BLaER1 (cell line): ENCODE results near the gene WNT8B.

Experiments used
- H3K27ac ChIP-seq: shearing (Covaris generic); formaldehyde crosslinking; 2 replicates; pipeline ENCODE4 v1.8.1; 2022
- H3K27me3 ChIP-seq: shearing (Covaris generic); formaldehyde crosslinking; 2 replicates; pipeline ENCODE4 v1.8.1; 2022
- H3K36me3 ChIP-seq: shearing (Covaris generic); formaldehyde crosslinking; 2 replicates; pipeline ENCODE4 v1.8.1; 2022
- H3K4me1 ChIP-seq: shearing (Covaris generic); formaldehyde crosslinking; 2 replicates; pipeline ENCODE4 v1.8.1; 2022
- H3K4me2 ChIP-seq: shearing (Covaris generic); formaldehyde crosslinking; 2 replicates; pipeline ENCODE4 v1.8.1; 2022
- H3K4me3 ChIP-seq: shearing (Covaris generic); formaldehyde crosslinking; 2 replicates; pipeline ENCODE4 v1.8.1; 2022
- H3K9ac ChIP-seq: shearing (Covaris generic); formaldehyde crosslinking; 2 replicates; pipeline ENCODE4 v1.8.1; 2022
- H3K9me3 ChIP-seq: shearing (Covaris generic); formaldehyde crosslinking; 2 replicates; pipeline ENCODE4 v1.8.1; 2022
- H4K20me1 ChIP-seq: shearing (Covaris generic); formaldehyde crosslinking; 2 replicates; pipeline ENCODE4 v1.8.1; 2022
- Cebpa-rat ChIP-seq: shearing (Covaris generic); IDR thresholded peaks from 2 replicates; pipeline ENCODE4 v1.8.1; 2022

Gene WNT8B

GRCh38 chr10:100524638-100525037 is 61.8 kb downstream of the WNT8B start:
- H3K36me3 ChIP-seq = peaks cover 76% of the 10 kb centered on the region
- no peak overlapping the region for H3K27ac ChIP-seq
- H3K9ac ChIP-seq = no peak overlapping the region
- no peaks in the 10 kb centered on the region for H3K27me3 ChIP-seq
- TF ChIP-seq Cebpa-rat = no peak
- H3K4me3 ChIP-seq = no peak overlapping the region
- peaks cover 46% of the 10 kb centered on the region; the same call in 1 of the 2 replicates for H4K20me1 ChIP-seq
- no peak overlapping the region for H3K4me2 ChIP-seq
- peaks cover 17% of the 10 kb centered on the region for H3K4me1 ChIP-seq
- H3K9me3 ChIP-seq = no peaks in the 10 kb centered on the region

- Histone ChIP-seq H3K36me3 (peaks cover 45% of the 10 kb centered on the region), H3K9ac (peak overlapping the region; percentile 89; the same call in 1 of the 2 replicates), H3K27me3 (no peaks in the 10 kb centered on the region), H3K4me2 (peak overlapping the region; percentile 89), H3K4me3 (peak overlapping the region; percentile 86), H4K20me1 (peaks cover 39% of the 10 kb centered on the region; the same call in 1 of the 2 replicates), H3K4me1 (peaks cover 24% of the 10 kb centered on the region), H3K27ac (peak overlapping the region; percentile 81; the same call in 1 of the 2 replicates), H3K9me3 (peaks cover 7% of the 10 kb centered on the region; the same call in 1 of the 2 replicates)
- no peak for TF ChIP-seq Cebpa-rat
Observed at GRCh38 chr10:100528123-100528886, 65.5 kb downstream of the WNT8B start.

DNA sequence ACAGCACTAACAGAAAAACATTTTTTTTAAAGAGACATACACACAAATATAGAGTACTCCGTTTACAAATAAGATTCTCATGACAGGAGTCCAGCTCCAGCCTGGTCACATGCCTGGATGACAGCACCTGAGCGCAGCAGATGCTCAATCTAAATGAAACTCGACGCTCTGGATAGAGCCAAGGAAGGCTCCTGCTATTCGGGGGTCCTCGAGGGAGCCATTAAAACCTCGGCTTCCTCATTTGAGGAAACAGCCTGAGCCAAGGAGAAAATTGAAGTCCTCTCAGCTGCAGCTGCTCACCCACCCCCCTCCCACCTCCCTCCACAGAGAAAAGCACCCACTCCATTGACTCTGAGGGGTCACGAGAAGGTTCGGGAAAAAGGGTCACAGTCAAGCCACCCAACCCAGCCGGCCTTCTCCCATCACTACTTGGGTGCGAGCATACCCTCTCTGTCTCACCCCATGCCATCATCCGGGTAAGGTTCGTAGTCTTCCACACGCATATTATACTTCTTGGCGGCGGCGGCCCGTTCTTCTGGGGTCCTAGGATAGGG is 66.2 kb downstream of the WNT8B start:
- H3K27ac ChIP-seq = peak overlapping the region; percentile 81
- no peak for TF ChIP-seq Cebpa-rat
- H3K4me3 ChIP-seq = peak overlapping the region; percentile 86
- H3K27me3 ChIP-seq = no peaks in the 10 kb centered on the region
- peaks cover 26% of the 10 kb centered on the region for H3K4me1 ChIP-seq
- peaks cover 7% of the 10 kb centered on the region; the same call in 1 of the 2 replicates for H3K9me3 ChIP-seq
- peak overlapping the region; percentile 89 for H3K9ac ChIP-seq
- peaks cover 34% of the 10 kb centered on the region; the same call in 1 of the 2 replicates for H4K20me1 ChIP-seq
- peak overlapping the region; percentile 89 for H3K4me2 ChIP-seq
- peaks cover 38% of the 10 kb centered on the region for H3K36me3 ChIP-seq

- Histone ChIP-seq H3K4me3 (peak within 1 kb of the TSS; percentile 86), H4K20me1 (peaks cover 27% of the 10 kb centered on the region; the same call in 1 of the 2 replicates), H3K27me3 (no peaks in the 10 kb centered on the region), H3K9ac (peak within 1 kb of the TSS; percentile 89), H3K4me2 (peak within 1 kb of the TSS; percentile 89), H3K9me3 (peaks cover 7% of the 10 kb centered on the region; the same call in 1 of the 2 replicates), H3K36me3 (peaks cover 31% of the 10 kb centered on the region), H3K4me1 (peaks cover 33% of the 10 kb centered on the region), H3K27ac (peak within 1 kb of the TSS; percentile 81)
- TF ChIP-seq Cebpa-rat = no peak
Observed at GRCh38 chr10:100529475-100530298, 66.9 kb downstream of the WNT8B start, which contains the start of gene NDUFB8. NDUFB8 (minus strand) TSS chr10:100529871; CDS start chr10:100529851, 20 bp downstream.

- TF ChIP-seq Cebpa-rat = no peak
- peaks cover 11% of the 10 kb centered on the region for H3K36me3 ChIP-seq
- H4K20me1 ChIP-seq = peaks cover 21% of the 10 kb centered on the region; the same call in 1 of the 2 replicates
- H3K4me2 ChIP-seq = no peak overlapping the region
- H3K4me3 ChIP-seq = no peak overlapping the region
- H3K9ac ChIP-seq = no peak overlapping the region
- H3K4me1 ChIP-seq = peaks cover 49% of the 10 kb centered on the region
- peaks cover 7% of the 10 kb centered on the region; the same call in 1 of the 2 replicates for H3K9me3 ChIP-seq
- H3K27ac ChIP-seq = no peak overlapping the region
- H3K27me3 ChIP-seq = no peaks in the 10 kb centered on the region
Observed at GRCh38 chr10:100531761-100532160, 69.0 kb downstream of the WNT8B start.
